GM12878 (cell line): ENCODE measurements around the gene MPIG6B.

Source experiments
- IKZF1 ChIP-seq: fragments of 450-650 bp; conservative IDR thresholded peaks from 2 replicates; pipeline ENCODE4 v1.6.1; 2017; ENCODE audit warnings: antibody characterized with exemption, mild to moderate bottlenecking
- ZNF274 ChIP-seq: IDR thresholded peaks from one replicate; pipeline ENCODE4 v1.8.0; 2011; ENCODE audit not compliant: insufficient read length, insufficient read depth

GRCh38 chr6:31732029-31732428 is 8.9 kb downstream of the MPIG6B start:
- TF ChIP-seq ZNF274 (no peak), IKZF1 (no peak)
